Fibroblast of lung (primary cell): ENCODE data around the gene BAIAP2. TPM values are rescaled to one million over a fixed set of nuclear protein-coding genes. Genes with fewer than 3 reads are reported as not detected.

ENCODE experiments used
- DNase-seq, 2 donors: peaks; one replicate each; pipeline versions ENCODE4 v3.0.0 to v3.0.0-alpha.2; 2010; ENCODE audit warnings: low read depth in 2 of 2
- H2AFZ ChIP-seq: 2 replicates; pipeline ENCODE4 v1.5.1; 2012; ENCODE audit warnings: low read length, control low read depth, inconsistent platforms
- H3K27ac ChIP-seq: 2 replicates; pipeline ENCODE4 v1.5.1; 2011; ENCODE audit warnings: low read length, control low read depth; ENCODE audit not compliant: insufficient read depth
- H3K27me3 ChIP-seq: 2 replicates; pipeline ENCODE4 v1.5.1; 2011; ENCODE audit warnings: mild to moderate bottlenecking, low read length; ENCODE audit not compliant: control insufficient read depth, insufficient read depth
- H3K36me3 ChIP-seq: 2 replicates; pipeline ENCODE4 v1.5.1; 2011; ENCODE audit warnings: low read length; ENCODE audit not compliant: control insufficient read depth, insufficient read depth
- H3K4me1 ChIP-seq: 2 replicates; pipeline ENCODE4 v1.5.1; 2011; ENCODE audit warnings: low read length; ENCODE audit not compliant: control insufficient read depth, insufficient read depth; ENCODE audit errors: extremely low read depth
- H3K4me2 ChIP-seq: 2 replicates; pipeline ENCODE4 v1.5.1; 2011; ENCODE audit warnings: low read length, control low read depth; ENCODE audit not compliant: insufficient read depth; ENCODE audit errors: extremely low read depth
- H3K4me3 ChIP-seq, 4 experiments: fragments of 200-600 bp in 1 of 4; sonication (generic) in 1 of 4; replicated peaks in 1 of 4; 2 replicates each; pipeline ENCODE4 v1.5.1; 2011 to 2016; ENCODE audit warnings: low read length in 4 of 4, low read depth in 3 of 4, mild to moderate bottlenecking in 3 of 4, control low read depth in 2 of 4, inconsistent platforms in 1 of 4, mixed read lengths in 1 of 4; ENCODE audit not compliant: insufficient read depth in 1 of 4; ENCODE audit errors: control extremely low read depth in 1 of 4
- H3K79me2 ChIP-seq: 2 replicates; pipeline ENCODE4 v1.5.1; 2012; ENCODE audit warnings: mild to moderate bottlenecking, low read length, inconsistent platforms; ENCODE audit not compliant: control insufficient read depth, insufficient read depth
- H3K9ac ChIP-seq: 2 replicates; pipeline ENCODE4 v1.5.1; 2011; ENCODE audit warnings: mild to moderate bottlenecking, low read length, control low read depth; ENCODE audit not compliant: insufficient read depth
- H3K9me3 ChIP-seq: 2 replicates; pipeline ENCODE4 v1.5.1; 2012; ENCODE audit warnings: low read depth, low read length; ENCODE audit not compliant: control insufficient read depth, insufficient read depth
- H4K20me1 ChIP-seq: 2 replicates; pipeline ENCODE4 v1.5.1; 2011; ENCODE audit warnings: low read length; ENCODE audit not compliant: control insufficient read depth, insufficient read depth; ENCODE audit errors: extremely low read depth
- CTCF ChIP-seq, 2 donors: IDR thresholded peaks in 1 of 2; conservative IDR thresholded peaks in 1 of 2; 1 replicate in 1 of 2; 2 replicates in 1 of 2; pipeline ENCODE4 v1.5.1; 2011 to 2012; ENCODE audit warnings: low read length in 2 of 2, control low read depth in 1 of 2, inconsistent platforms in 1 of 2, low read depth in 1 of 2, mild to moderate bottlenecking in 1 of 2
- EZH2 ChIP-seq: IDR thresholded peaks from 2 replicates; pipeline ENCODE4 v1.5.1; 2012; ENCODE audit warnings: low read length, control low read depth, mild to moderate bottlenecking; ENCODE audit errors: missing control alignments
- polyA plus RNA-seq, 2 donors: library from polyadenylated mRNA; depleted of rRNA in 1 of 2; stranded (reverse) in 1 of 2; unstranded in 1 of 2; fragments of >200 nt; gene quantifications; 2 replicates each; pipeline ENCODE4 v1.2.1, GENCODE V29; 2011 to 2012; ENCODE audit warnings: missing spikeins in 1 of 2
- total RNA-seq: library from RNA; depleted of rRNA; stranded (reverse); fragments of >200 nt; gene quantifications from 2 replicates; pipeline ENCODE4 v1.2.1, GENCODE V29; 2014

The BAIAP2 gene
- total and polyA plus RNA-seq, 2 donors (not counting 1 experiment from before 2014, with no cell fraction given) = 6.0 to 13.4 TPM

GRCh38 chr17:81162491-81162890 is 127.5 kb downstream of the BAIAP2 start:
- no peaks in the 10 kb centered on the region for H3K36me3 ChIP-seq
- no peak overlapping the region for H3K4me3 ChIP-seq
- H2AFZ ChIP-seq = no peak overlapping the region
- no peak overlapping the region for H3K9ac ChIP-seq
- no peaks in the 10 kb centered on the region for H3K4me1 ChIP-seq
- H4K20me1 ChIP-seq = no peaks in the 10 kb centered on the region
- no peak overlapping the region for H3K27ac ChIP-seq
- DNase-seq = no peak
- no peak overlapping the region for H3K4me2 ChIP-seq
- no peaks in the 10 kb centered on the region for H3K79me2 ChIP-seq
- no peaks in the 10 kb centered on the region for H3K9me3 ChIP-seq
- peaks cover 16% of the 10 kb centered on the region for H3K27me3 ChIP-seq
- no peak for TF ChIP-seq EZH2
- no peak for TF ChIP-seq CTCF (conservative IDR thresholded peaks at IDR 0.05 in 1 of 2, IDR thresholded peaks at IDR 0.05 in 1 of 2; ENCODE audit: low read depth in 1 of 2, low read length in 2 of 2)

GRCh38 chr17:81163051-81163695 is 128.2 kb downstream of the BAIAP2 start:
- Histone ChIP-seq H4K20me1 (no peaks in the 10 kb centered on the region), H3K4me1 (no peaks in the 10 kb centered on the region), H3K36me3 (no peaks in the 10 kb centered on the region), H3K4me2 (no peak overlapping the region), H3K27ac (no peak overlapping the region), H3K4me3 (no peak overlapping the region), H3K9me3 (no peaks in the 10 kb centered on the region), H3K9ac (no peak overlapping the region), H2AFZ (no peak overlapping the region), H3K27me3 (peaks cover 16% of the 10 kb centered on the region), H3K79me2 (no peaks in the 10 kb centered on the region)
- DNase-seq = no peak
- no peak for TF ChIP-seq EZH2
- no peak for TF ChIP-seq CTCF (conservative IDR thresholded peaks at IDR 0.05 in 1 of 2, IDR thresholded peaks at IDR 0.05 in 1 of 2; ENCODE audit: low read depth in 1 of 2, low read length in 2 of 2)

- DNase-seq = no peak
- H3K27ac ChIP-seq = no peak overlapping the region
- no peaks in the 10 kb centered on the region for H3K9me3 ChIP-seq
- H3K4me2 ChIP-seq = no peak overlapping the region
- H3K79me2 ChIP-seq = no peaks in the 10 kb centered on the region
- H3K4me1 ChIP-seq = no peaks in the 10 kb centered on the region
- no peak for TF ChIP-seq CTCF (conservative IDR thresholded peaks at IDR 0.05 in 1 of 2, IDR thresholded peaks at IDR 0.05 in 1 of 2; ENCODE audit: low read depth in 1 of 2, low read length in 2 of 2)
- no peak for TF ChIP-seq EZH2
- H3K9ac ChIP-seq = no peak overlapping the region
- peaks cover 16% of the 10 kb centered on the region for H3K27me3 ChIP-seq
- no peaks in the 10 kb centered on the region for H3K36me3 ChIP-seq
- H3K4me3 ChIP-seq = no peak overlapping the region
- H2AFZ ChIP-seq = no peak overlapping the region
- H4K20me1 ChIP-seq = no peaks in the 10 kb centered on the region
Observed at GRCh38 chr17:81163703-81164370, 128.9 kb downstream of the BAIAP2 start.
